GM23338 (cell line): ENCODE results near the gene CDH8. TPM values are rescaled to one million over a fixed set of nuclear protein-coding genes. Genes with fewer than 3 reads are reported as not detected.
"Not testable (repeated sequence)": the region's sequence is repeated elsewhere in the genome, so short reads cannot be mapped to it uniquely, and the experiment has no call there.

Experiments
- ATAC-seq: fragments of 200-7000 bp; cut with Tn5 transposase; 3 replicates; pipeline ENCODE4 v1.9.1; 2020
- DNase-seq: peaks from one replicate; pipeline ENCODE4 v3.0.0-alpha.2; 2015; ENCODE audit warnings: low spot score
- H2AFZ ChIP-seq: fragments of 200-600 bp; sonication (generic); 2 replicates; pipeline ENCODE4 v1.8.0; 2016; ENCODE audit warnings: antibody characterized with exemption, mild to moderate bottlenecking, moderate library complexity
- H3F3A ChIP-seq: fragments of 200-600 bp; sonication (generic); replicated peaks from 2 replicates; pipeline ENCODE4 v1.8.0; 2017; ENCODE audit warnings: antibody characterized with exemption, mixed run types, low read depth
- H3K27ac ChIP-seq: fragments of 200-600 bp; sonication (generic); 2 replicates; pipeline ENCODE4 v1.6.1; 2016; ENCODE audit warnings: low read depth
- H3K27me3 ChIP-seq: fragments of 200-600 bp; sonication (generic); 2 replicates; pipeline ENCODE4 v1.8.0; 2016; ENCODE audit warnings: mild to moderate bottlenecking, mixed run types, moderate library complexity; ENCODE audit not compliant: insufficient read depth
- H3K36me3 ChIP-seq: fragments of 200-600 bp; sonication (generic); 2 replicates; pipeline ENCODE4 v1.8.0; 2016; ENCODE audit warnings: mild to moderate bottlenecking; ENCODE audit not compliant: insufficient read depth
- H3K4me1 ChIP-seq: fragments of 200-600 bp; sonication (generic); 2 replicates; pipeline ENCODE4 v1.8.0; 2016; ENCODE audit warnings: mild to moderate bottlenecking, moderate library complexity; ENCODE audit not compliant: insufficient read depth
- H3K4me2 ChIP-seq: fragments of 200-600 bp; sonication (generic); 2 replicates; pipeline ENCODE4 v1.7.1; 2017; ENCODE audit warnings: mixed run types
- H3K4me3 ChIP-seq: fragments of 200-600 bp; sonication (generic); 2 replicates; pipeline ENCODE4 v1.6.1; 2016; ENCODE audit warnings: mixed run types
- H3K79me2 ChIP-seq: fragments of 200-600 bp; sonication (generic); replicated peaks from 2 replicates; pipeline ENCODE4 v1.8.0; 2017; ENCODE audit warnings: mild to moderate bottlenecking; ENCODE audit not compliant: insufficient read depth
- H3K9me2 ChIP-seq: fragments of 200-600 bp; sonication (generic); 2 replicates; pipeline ENCODE4 v1.8.0; 2017; ENCODE audit not compliant: insufficient read depth
- H4K20me1 ChIP-seq: fragments of 200-600 bp; sonication (generic); replicated peaks from 2 replicates; pipeline ENCODE4 v1.8.0; 2017; ENCODE audit warnings: mild to moderate bottlenecking; ENCODE audit not compliant: insufficient read depth
- H3K27ac Mint-ChIP-seq: 2 replicates; pipeline ENCODE4 v1.8.0; 2020; ENCODE audit warnings: inconsistent platforms, mild to moderate bottlenecking, moderate library complexity, mixed read lengths
- H3K27me3 Mint-ChIP-seq: 3 replicates; pipeline ENCODE4 v1.8.0; 2022; ENCODE audit warnings: low read depth, mild to moderate bottlenecking, moderate library complexity, mixed read lengths, inconsistent platforms; ENCODE audit not compliant: insufficient read depth, poor library complexity
- H3K36me3 Mint-ChIP-seq: 3 replicates; pipeline ENCODE4 v1.8.0; 2021; ENCODE audit warnings: low read depth, mild to moderate bottlenecking, inconsistent platforms, moderate library complexity, mixed read lengths
- H3K4me1 Mint-ChIP-seq: 3 replicates; pipeline ENCODE4 v1.8.0; 2020; ENCODE audit warnings: mild to moderate bottlenecking, inconsistent platforms, mixed read lengths
- H3K4me3 Mint-ChIP-seq: 3 replicates; pipeline ENCODE4 v1.8.0; 2021; ENCODE audit warnings: moderate library complexity, mild to moderate bottlenecking, inconsistent platforms, mixed read lengths
- H3K9me3 Mint-ChIP-seq: 3 replicates; pipeline ENCODE4 v1.8.0; 2020; ENCODE audit warnings: moderate library complexity, mild to moderate bottlenecking, inconsistent platforms, mixed read lengths
- JUNB ChIP-seq: IDR thresholded peaks from one replicate; pipeline ENCODE4 v1.6.1; 2016; ENCODE audit warnings: antibody characterized with exemption; ENCODE audit not compliant: unreplicated experiment
- NANOG ChIP-seq: IDR thresholded peaks from 2 replicates; pipeline ENCODE4 v1.6.1; 2016; ENCODE audit warnings: antibody characterized with exemption, borderline replicate concordance
- POLR2AphosphoS5 ChIP-seq: IDR thresholded peaks from 2 replicates; pipeline ENCODE4 v1.6.1; 2016; ENCODE audit warnings: antibody characterized with exemption, low read depth
- ZNF114 ChIP-seq: fragments of 250-450 bp; sonication (Bioruptor Pico); IDR thresholded peaks from 2 replicates; pipeline ENCODE4 v1.5.0; 2020; ENCODE audit warnings: mild to moderate bottlenecking, moderate library complexity
- polyA plus RNA-seq: library from polyadenylated mRNA; unstranded; fragments of >200 nt; fragmentation: Nextera tagmentation; extraction: Ambion mirVana; gene quantifications from 2 replicates; pipeline ENCODE4 v1.2.1, GENCODE V29; 2016
- total RNA-seq: library from RNA; depleted of rRNA; stranded (reverse); fragments of >200 nt; shearing (Covaris generic); gene quantifications from 2 replicates; pipeline ENCODE4 v1.2.3, GENCODE V29; 2014
- TF ChIP-seq, protein P1 (sequence below): fragments of 250-450 bp; sonication (Bioruptor Pico); IDR thresholded peaks from 2 replicates; pipeline ENCODE4 v1.5.0; 2020; ENCODE audit warnings: mild to moderate bottlenecking, moderate library complexity
- TF ChIP-seq, protein P2 (sequence below): IDR thresholded peaks from 2 replicates; pipeline ENCODE4 v1.6.1; 2016; ENCODE audit warnings: antibody characterized with exemption

The CDH8 gene
- total and polyA plus RNA-seq, 2 experiments from 2014 or later: 10.2 to 11.7 TPM

DNA sequence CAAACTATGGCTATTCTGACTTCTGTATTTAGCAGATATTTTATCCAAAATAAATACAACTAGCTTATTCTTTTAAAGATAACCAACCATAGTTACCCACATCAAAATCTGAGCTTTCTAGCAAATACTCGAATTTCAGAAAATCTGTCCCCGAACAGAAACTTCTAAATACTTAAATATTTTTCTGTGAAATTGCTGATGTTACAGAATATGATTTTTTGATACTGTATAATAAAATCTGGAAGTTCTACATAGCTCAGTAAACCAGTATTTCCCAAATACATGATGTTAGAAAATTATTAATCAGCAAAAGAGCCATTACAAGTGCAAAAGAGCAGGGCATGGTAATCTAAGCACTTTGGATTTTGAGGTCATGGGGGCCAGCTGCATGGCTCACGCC, 114.9 kb downstream of the CDH8 start:
- Histone ChIP-seq H3K4me1 (peaks cover 14% of the 10 kb centered on the region), H4K20me1 (no peaks in the 10 kb centered on the region), H3K36me3 (no peaks in the 10 kb centered on the region), H3K27ac (no peak overlapping the region), H3K79me2 (no peaks in the 10 kb centered on the region), H3K9me2 (no peaks in the 10 kb centered on the region), H3K27me3 (no peaks in the 10 kb centered on the region), H3F3A (no peaks in the 10 kb centered on the region), H3K4me2 (no peak overlapping the region), H3K4me3 (no peak overlapping the region), H2AFZ (no peak overlapping the region)
- H3K4me3 Mint-ChIP-seq: no peak overlapping the region
- H3K36me3 Mint-ChIP-seq: peaks cover 3% of the 10 kb centered on the region; the same call in 2 of the 3 replicates
- H3K27ac Mint-ChIP-seq: no peak overlapping the region
- DNase-seq (no peak), ATAC-seq (no peak)
- TF ChIP-seq JUNB: no peak
- TF ChIP-seq POLR2AphosphoS5: no peak
- TF ChIP-seq NANOG: no peak
- TF ChIP-seq ZNF114: no peak
- TF ChIP-seq, protein P1, sequence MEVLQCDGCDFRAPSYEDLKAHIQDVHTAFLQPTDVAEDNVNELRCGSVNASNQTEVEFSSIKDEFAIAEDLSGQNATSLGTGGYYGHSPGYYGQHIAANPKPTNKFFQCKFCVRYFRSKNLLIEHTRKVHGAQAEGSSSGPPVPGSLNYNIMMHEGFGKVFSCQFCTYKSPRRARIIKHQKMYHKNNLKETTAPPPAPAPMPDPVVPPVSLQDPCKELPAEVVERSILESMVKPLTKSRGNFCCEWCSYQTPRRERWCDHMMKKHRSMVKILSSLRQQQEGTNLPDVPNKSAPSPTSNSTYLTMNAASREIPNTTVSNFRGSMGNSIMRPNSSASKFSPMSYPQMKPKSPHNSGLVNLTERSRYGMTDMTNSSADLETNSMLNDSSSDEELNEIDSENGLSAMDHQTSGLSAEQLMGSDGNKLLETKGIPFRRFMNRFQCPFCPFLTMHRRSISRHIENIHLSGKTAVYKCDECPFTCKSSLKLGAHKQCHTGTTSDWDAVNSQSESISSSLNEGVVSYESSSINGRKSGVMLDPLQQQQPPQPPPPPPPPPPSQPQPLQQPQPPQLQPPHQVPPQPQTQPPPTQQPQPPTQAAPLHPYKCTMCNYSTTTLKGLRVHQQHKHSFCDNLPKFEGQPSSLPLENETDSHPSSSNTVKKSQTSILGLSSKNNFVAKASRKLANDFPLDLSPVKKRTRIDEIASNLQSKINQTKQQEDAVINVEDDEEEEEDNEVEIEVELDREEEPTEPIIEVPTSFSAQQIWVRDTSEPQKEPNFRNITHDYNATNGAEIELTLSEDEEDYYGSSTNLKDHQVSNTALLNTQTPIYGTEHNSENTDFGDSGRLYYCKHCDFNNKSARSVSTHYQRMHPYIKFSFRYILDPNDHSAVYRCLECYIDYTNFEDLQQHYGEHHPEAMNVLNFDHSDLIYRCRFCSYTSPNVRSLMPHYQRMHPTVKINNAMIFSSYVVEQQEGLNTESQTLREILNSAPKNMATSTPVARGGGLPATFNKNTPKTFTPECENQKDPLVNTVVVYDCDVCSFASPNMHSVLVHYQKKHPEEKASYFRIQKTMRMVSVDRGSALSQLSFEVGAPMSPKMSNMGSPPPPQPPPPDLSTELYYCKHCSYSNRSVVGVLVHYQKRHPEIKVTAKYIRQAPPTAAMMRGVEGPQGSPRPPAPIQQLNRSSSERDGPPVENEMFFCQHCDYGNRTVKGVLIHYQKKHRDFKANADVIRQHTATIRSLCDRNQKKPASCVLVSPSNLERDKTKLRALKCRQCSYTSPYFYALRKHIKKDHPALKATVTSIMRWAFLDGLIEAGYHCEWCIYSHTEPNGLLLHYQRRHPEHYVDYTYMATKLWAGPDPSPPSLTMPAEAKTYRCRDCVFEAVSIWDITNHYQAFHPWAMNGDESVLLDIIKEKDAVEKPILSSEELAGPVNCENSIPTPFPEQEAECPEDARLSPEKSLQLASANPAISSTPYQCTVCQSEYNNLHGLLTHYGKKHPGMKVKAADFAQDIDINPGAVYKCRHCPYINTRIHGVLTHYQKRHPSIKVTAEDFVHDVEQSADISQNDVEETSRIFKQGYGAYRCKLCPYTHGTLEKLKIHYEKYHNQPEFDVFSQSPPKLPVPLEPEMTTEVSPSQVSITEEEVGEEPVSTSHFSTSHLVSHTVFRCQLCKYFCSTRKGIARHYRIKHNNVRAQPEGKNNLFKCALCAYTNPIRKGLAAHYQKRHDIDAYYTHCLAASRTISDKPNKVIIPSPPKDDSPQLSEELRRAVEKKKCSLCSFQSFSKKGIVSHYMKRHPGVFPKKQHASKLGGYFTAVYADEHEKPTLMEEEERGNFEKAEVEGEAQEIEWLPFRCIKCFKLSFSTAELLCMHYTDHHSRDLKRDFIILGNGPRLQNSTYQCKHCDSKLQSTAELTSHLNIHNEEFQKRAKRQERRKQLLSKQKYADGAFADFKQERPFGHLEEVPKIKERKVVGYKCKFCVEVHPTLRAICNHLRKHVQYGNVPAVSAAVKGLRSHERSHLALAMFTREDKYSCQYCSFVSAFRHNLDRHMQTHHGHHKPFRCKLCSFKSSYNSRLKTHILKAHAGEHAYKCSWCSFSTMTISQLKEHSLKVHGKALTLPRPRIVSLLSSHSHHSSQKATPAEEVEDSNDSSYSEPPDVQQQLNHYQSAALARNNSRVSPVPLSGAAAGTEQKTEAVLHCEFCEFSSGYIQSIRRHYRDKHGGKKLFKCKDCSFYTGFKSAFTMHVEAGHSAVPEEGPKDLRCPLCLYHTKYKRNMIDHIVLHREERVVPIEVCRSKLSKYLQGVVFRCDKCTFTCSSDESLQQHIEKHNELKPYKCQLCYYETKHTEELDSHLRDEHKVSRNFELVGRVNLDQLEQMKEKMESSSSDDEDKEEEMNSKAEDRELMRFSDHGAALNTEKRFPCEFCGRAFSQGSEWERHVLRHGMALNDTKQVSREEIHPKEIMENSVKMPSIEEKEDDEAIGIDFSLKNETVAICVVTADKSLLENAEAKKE (CRISPR knock-in tag): no peak
- TF ChIP-seq, protein P2, sequence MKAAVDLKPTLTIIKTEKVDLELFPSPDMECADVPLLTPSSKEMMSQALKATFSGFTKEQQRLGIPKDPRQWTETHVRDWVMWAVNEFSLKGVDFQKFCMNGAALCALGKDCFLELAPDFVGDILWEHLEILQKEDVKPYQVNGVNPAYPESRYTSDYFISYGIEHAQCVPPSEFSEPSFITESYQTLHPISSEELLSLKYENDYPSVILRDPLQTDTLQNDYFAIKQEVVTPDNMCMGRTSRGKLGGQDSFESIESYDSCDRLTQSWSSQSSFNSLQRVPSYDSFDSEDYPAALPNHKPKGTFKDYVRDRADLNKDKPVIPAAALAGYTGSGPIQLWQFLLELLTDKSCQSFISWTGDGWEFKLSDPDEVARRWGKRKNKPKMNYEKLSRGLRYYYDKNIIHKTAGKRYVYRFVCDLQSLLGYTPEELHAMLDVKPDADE: no peak
- H3K27me3 Mint-ChIP-seq: no peaks in the 10 kb centered on the region
- H3K4me1 Mint-ChIP-seq: peaks cover 16% of the 10 kb centered on the region
- peaks cover 6% of the 10 kb centered on the region; the same call in 2 of the 3 replicates for H3K9me3 Mint-ChIP-seq

DNA sequence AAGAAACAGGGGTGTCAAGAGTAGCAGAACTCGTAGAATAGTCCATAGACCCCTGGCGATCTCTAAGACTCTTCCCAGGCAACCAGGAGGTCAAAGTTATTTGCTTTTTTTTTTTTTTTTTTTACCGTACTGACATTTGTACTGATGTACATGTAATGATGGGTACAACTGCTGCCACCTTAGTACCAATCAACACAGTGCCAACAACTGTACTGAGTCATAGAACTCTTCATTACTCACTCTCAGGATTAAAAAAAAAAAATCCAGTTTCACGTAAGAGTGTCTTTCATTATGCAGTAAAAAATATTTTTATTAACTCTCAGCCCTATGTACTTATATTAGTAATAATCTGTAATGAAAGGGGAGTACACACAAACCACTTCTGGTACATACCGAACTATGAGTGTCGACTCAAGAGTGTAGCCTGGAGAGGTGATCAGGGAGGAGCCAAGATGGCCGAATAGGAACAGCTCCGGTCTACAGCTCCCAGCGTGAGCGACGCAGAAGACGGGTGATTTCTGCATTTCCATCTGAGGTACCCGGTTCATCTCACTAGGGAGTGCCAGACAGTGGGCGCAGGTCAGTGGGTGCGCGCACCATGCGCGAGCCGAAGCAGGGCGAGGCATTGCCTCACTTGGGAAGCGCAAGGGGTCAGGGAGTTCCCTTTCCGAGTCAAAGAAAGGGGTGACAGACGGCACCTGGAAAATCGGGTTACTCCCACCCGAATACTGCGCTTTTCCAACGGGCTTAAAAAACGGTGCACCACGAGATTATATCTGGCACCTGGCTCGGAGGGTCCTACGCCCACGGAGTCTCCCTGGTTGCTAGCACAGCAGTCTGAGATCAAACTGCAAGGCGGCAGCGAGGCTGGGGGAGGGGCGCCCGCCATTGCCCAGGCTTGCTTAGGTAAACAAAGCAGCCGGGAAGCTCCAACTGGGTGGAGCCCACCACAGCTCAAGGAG, 118.1 kb downstream of the CDH8 start:
- Mint-ChIP-seq H3K4me3 (peak overlapping the region; percentile 49), H3K4me1 (peaks cover 13% of the 10 kb centered on the region)
- H3K36me3 Mint-ChIP-seq, H3K79me2 ChIP-seq, H3K9me2 ChIP-seq, H3F3A ChIP-seq, H3K9me3 Mint-ChIP-seq, H3K36me3 ChIP-seq, H3K27me3 Mint-ChIP-seq, H3K27ac Mint-ChIP-seq, H3K27me3 ChIP-seq, H4K20me1 ChIP-seq: not testable (repeated sequence)
- Histone ChIP-seq H3K27ac (0 out of 2 replicates have a peak overlapping the region, but pooled peaks have one; percentile 63), H2AFZ (peak overlapping the region; percentile 74; the same call in 1 of the 2 replicates), H3K4me1 (peaks cover 20% of the 10 kb centered on the region), H3K4me2 (peak overlapping the region; percentile 69), H3K4me3 (peak overlapping the region; percentile 59)
- ATAC-seq (peak; percentile 57), DNase-seq (peak; percentile 17)
